ENCODE data around the gene GSTA3.
"Not testable (repeated sequence)": the region's sequence is repeated elsewhere in the genome, so short reads cannot be mapped to it uniquely, and the experiment has no call there.

GSTA3 gene

GRCh38 chr6:52909131-52909530 lies 367 bp downstream of the GSTA3 start:
- no peak for DNase-seq

GRCh38 chr6:52908526-52908925 lies 972 bp downstream of the GSTA3 start:
- no peak for DNase-seq

GRCh38 chr6:52904562-52905279 lies 4.8 kb downstream of the GSTA3 start:
- no peak for DNase-seq

- DNase-seq: no peak
These were observed 9.0 kb downstream of the GSTA3 start for GRCh38 chr6:52900536-52900935.

GRCh38 chr6:52895790-52896189 lies 13.7 kb downstream of the GSTA3 start:
- DNase-seq: not testable (repeated sequence)

GRCh38 chr6:52894285-52894684 lies 15.2 kb downstream of the GSTA3 start:
- DNase-seq: no peak

GRCh38 chr6:52893803-52894202 lies 15.7 kb downstream of the GSTA3 start:
- DNase-seq: no peak

GRCh38 chr6:52893221-52893620 lies 16.3 kb downstream of the GSTA3 start:
- no peak for DNase-seq

GRCh38 chr6:52890018-52890417 lies 19.5 kb downstream of the GSTA3 start:
- DNase-seq: no peak

GRCh38 chr6:52887910-52888524 lies 21.5 kb downstream of the GSTA3 start:
- DNase-seq: no peak

- DNase-seq: peak; percentile 63
These were observed 27.3 kb downstream of the GSTA3 start for GRCh38 chr6:52881996-52882841.

- DNase-seq: no peak
These were observed 27.9 kb downstream of the GSTA3 start for GRCh38 chr6:52881662-52881995.

GRCh38 chr6:52877786-52878185 lies 31.7 kb downstream of the GSTA3 start:
- DNase-seq: no peak

- DNase-seq: no peak
These were observed 32.3 kb downstream of the GSTA3 start for GRCh38 chr6:52877168-52877567.

- no peak for DNase-seq
These were observed 33.3 kb downstream of the GSTA3 start for GRCh38 chr6:52876056-52876787.

GRCh38 chr6:52872031-52872430 lies 37.5 kb downstream of the GSTA3 start:
- no peak for DNase-seq

GRCh38 chr6:52871621-52872020 lies 37.9 kb downstream of the GSTA3 start:
- no peak for DNase-seq

- not testable (repeated sequence) for DNase-seq
These were observed 39.0 kb downstream of the GSTA3 start for GRCh38 chr6:52870335-52871091.

GRCh38 chr6:52868899-52869298 lies 40.6 kb downstream of the GSTA3 start:
- DNase-seq: not testable (repeated sequence)

- no peak for DNase-seq
These were observed 41.3 kb downstream of the GSTA3 start for GRCh38 chr6:52868240-52868639.

- DNase-seq: not testable (repeated sequence)
These were observed 48.3 kb downstream of the GSTA3 start for GRCh38 chr6:52861151-52861550.

GRCh38 chr6:52858416-52858815 lies 51.1 kb downstream of the GSTA3 start:
- no peak for DNase-seq
